ENCODE data around the gene CALCA.
A peak's percentile ranks its signal among the peaks of the same experiment; 100 is the strongest.
"Not testable (repeated sequence)": the region's sequence is repeated elsewhere in the genome, so short reads cannot be mapped to it uniquely, and the experiment has no call there.

CALCA gene, protein sequence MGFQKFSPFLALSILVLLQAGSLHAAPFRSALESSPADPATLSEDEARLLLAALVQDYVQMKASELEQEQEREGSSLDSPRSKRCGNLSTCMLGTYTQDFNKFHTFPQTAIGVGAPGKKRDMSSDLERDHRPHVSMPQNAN

DNA sequence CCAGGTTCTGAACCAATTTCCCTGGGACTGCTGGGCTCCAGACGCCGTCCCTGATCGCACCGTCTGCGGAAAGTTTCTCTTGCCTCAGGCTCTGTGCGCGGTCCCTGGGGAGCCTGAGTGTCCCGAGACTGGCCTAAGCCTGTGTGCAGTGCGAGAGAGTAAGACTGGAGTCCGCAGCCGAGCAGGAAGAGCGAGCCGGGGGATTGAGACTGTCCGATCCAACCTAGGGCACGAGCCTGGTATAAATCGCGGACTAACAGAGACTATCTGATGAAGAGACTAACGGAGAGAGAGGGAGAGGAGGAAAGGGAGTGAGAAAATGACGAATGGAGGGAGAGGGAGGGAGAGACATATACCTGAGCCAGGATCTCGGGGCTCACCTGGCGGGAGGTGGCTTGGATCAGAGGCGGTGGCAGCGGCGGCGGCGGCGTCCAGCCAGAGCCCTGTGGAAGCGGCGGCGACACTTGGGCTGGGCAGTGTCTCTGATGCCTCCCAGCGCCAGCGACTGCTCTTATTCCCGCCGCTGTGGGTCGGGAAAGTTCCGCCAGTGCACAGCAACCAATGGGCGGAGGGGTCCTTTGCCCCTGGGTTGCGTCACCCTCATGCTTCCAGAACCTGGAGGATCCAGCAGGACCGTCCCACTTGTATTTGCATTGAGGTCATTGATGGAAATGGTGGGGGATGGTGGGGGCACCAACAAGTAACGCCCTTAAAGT is at the start of gene CALCA:
Gene CALCA, minus strand, starts transcription at position 487 of the 716 bp plus-strand sequence. CDS start 1,159 bp downstream, outside the sequence.
- DNase-seq, result no peak

DNA sequence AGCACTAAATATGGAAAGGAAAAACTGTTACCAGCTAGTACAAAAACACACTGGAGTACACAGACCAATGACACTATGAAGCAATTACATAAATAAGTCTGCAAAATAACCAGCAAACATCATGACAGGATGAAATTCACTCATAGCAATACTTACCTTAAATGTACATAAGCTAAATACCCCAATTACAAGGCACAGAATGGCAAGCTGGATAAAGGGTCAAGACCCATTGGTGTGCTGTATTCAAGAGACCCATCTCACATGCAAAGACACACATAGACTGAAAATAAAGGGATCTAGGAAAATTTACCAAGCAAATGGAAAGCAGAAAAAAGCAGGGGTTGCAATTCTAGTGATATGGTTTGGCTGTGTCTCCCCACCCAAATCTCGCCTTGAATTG is 44.0 kb upstream of the CALCA start:
- no peak for DNase-seq

DNA sequence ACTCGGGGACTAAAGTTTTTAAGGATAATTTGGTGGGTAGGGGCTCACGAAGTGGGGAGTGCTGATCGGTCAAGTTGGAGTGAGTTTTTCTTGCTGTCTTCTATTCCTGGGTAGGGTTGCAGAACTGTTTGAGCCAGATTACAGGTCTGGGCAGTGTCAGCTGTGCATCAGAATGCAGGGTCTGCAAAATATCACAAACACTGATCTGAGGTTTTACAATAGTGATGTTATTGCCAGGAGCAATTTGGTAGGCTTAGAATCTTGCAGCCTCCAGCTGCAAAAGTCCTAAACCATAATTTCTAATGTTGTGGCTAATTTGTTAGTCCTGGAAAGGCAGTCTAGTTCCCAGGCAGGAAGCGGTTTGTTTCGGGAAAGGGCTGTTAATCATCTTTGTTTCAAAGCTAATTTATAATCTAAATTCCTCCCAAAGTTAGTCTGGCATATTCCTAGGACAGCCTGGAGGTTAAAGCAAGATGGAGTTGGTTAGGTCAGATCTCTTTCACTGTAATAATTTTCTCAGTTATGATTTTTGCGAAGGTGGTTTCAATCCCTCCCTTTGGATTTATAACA is 39.7 kb upstream of the CALCA start:
- no peak for DNase-seq

DNA sequence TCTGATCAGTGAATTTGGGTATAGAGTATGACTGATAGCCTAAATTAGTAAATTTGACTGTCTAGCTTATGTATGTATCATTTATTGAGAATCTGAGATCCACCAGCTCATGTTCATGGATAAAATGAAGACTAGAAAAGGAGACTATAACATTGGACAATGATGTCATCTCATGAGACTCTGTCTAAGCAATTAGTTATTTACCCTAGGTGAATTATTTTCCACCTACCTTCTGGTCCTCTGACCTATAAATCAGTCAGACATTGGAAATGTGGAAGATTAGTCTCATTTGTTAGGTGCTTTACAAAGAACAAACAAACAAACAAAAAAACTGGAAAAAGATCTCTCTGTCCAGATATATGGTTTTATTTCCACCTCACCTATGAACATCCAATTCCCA is 38.7 kb upstream of the CALCA start:
- no peak for DNase-seq

DNA sequence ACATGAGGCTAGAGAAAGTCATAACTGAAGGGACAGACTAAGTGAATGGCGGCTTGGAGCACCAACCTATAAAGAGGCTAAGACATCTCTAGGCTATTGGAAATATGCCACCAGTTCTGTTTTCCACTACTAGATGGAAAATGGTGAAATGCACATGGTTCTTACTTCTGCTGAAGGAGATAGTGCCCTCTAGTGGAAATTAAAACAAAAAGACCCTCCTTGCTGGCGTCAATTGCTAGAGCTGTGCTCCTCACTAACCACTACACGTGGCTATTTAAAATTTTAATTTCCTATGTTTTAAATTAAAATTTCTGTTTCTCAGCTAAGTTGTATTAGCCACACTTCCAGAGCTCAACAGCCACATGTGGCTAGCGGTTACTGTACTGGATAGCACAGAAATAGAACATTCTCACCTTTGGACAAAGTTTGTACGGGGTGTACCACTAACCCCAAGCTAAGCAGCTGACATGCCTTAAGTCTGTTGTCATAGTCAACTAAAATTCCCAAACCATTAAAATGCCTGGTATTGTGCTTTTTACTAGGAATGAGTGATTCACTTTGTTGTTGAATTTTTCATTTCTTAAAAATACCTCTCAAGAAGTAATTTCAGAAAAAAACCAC is 34.1 kb upstream of the CALCA start:
- DNase-seq, result peak; percentile 72 to 84

DNA sequence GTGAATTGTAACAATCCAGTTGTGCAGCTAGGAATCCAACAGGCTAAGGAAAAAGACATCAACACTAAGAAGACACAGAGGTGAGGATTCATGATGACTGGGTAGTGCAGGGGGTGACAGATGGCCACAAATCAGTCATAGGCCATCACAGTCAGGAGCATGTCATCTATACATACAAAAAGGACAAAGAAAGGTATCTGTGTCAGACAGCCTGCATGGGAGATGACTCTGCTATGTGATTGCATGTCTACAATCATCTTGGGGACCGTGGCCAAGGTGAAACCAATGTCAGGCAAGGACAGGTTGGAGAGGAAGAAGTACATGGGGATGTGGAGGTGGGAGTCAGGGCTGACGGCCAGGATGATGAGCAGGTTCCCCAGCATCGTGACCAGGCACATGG is 16.0 kb upstream of the CALCA start:
- DNase-seq, result not testable (repeated sequence)

DNA sequence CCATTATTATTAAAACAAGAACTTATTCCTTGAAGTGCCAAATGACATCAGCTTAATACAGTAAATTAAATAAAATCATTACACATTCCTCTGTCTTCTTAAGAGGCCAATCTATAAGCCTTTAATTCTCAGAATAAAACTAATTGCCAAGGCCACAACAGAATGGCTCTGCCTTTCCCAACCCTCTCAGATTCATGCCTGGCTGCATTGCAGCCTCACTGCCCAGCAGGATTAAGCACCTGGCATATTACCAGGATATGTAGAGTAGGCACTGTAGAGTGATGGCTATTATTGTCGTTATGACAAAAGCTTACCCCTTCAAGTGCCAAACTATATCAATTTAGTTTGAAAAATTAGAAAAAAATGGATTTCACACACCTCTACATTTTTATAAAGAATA is 9.4 kb upstream of the CALCA start:
- DNase-seq, result no peak

DNA sequence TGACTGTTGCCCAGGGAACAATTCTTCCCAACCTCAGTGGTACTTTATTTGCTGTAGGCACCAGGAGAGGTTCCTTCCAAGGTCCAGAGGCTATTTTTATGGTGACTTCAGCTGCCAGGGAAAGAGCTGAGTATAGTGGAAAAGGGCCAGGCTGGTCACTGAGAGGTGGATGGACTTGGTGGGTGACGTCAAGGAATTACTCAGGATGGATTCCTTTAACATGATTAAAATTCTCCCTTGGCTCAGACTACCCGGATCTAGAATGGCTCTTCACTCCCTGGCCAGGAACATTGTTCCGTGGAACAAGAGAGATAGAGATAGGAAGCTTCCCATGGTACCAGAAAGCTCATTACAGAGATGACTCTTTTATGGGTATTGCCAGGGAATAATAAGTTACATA is 8.7 kb upstream of the CALCA start:
- DNase-seq, result no peak

DNA sequence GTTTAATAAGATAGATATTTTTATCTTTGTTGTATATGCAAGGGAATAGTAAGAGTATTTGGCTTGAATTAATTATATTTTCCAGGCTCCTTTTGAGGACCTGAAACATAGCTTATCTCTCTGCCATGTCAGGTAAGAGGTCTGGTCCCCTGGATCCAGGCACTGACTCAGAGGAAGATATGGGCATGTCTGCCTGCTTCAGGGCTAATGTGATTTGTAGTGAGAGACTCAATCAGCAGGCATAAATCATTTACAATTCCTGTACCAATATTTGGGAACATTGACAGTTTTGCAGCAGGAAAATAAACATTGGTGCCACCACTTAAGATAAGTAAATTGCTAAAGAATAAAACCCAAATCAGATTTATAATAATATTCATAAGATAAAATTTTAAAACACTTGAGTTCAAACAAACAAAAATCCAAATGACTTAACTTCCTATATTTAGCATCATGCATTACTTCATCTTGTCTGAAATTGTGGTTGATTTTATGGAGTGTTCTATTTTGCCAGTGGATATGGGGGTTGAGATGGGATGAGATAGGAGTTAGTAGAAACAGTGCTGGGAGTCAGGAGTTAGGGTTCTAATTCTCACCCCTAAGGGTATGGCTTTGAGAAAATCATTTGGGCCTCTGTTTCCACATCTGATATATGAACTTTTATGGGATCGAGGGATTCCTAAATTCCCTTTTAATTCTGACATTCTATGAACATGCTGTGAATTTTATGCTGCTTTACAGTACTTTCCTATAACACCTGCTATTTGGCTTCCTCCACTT is 5.1 kb upstream of the CALCA start:
- no peak for DNase-seq

DNA sequence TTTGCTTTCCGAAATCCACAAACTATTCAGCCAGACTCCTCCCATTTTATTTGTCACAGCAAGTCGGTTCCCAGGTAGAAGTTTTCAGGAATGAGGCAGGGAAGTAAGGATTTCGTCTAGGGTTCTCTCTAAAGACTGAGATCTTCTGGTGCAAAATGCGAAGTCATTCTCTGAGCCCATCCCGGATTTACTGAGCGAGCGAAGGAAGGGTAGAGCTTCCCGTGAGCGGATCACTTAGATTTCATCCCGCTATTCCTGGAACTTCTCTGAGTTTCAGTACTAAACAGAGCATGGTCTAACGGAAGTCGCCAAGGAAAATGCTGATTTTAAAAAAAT is 3.1 kb upstream of the CALCA start:
- DNase-seq, result no peak

DNA sequence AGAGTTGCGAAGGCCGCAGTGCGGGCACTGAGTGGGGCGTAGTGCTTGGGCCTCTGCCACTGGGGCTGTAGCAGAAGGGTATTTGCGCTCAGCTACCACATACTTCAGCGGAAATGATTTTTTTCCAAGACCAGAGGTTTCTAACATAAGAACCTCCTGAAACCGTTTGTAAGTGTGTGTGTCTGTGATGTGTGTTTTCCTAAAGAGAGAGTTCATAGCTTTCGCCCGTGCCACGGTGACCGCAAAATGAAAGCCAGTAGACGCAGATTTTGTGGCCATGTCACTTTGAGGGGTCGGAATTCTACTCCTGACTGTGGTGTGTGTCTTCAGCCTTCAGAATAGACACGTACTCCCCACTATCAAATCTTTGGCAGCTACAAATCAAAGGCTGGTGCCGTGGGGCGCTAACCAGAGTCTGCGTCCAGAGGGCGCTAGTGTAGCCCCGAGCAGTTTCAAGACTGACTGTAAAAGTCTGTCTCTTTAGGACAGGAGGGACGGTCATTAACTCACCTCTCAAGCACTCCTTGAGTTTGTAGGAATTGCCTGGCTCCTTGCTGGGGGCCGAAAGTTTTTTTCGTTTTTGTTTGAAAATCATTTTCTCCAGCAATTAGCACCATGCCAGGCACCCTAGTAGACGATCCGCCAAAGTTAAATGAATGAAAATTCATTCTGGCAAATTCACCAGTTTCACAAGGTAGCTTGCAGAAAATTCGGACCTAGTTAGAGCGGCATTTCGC is 2.5 kb upstream of the CALCA start:
- DNase-seq, result no peak

DNA sequence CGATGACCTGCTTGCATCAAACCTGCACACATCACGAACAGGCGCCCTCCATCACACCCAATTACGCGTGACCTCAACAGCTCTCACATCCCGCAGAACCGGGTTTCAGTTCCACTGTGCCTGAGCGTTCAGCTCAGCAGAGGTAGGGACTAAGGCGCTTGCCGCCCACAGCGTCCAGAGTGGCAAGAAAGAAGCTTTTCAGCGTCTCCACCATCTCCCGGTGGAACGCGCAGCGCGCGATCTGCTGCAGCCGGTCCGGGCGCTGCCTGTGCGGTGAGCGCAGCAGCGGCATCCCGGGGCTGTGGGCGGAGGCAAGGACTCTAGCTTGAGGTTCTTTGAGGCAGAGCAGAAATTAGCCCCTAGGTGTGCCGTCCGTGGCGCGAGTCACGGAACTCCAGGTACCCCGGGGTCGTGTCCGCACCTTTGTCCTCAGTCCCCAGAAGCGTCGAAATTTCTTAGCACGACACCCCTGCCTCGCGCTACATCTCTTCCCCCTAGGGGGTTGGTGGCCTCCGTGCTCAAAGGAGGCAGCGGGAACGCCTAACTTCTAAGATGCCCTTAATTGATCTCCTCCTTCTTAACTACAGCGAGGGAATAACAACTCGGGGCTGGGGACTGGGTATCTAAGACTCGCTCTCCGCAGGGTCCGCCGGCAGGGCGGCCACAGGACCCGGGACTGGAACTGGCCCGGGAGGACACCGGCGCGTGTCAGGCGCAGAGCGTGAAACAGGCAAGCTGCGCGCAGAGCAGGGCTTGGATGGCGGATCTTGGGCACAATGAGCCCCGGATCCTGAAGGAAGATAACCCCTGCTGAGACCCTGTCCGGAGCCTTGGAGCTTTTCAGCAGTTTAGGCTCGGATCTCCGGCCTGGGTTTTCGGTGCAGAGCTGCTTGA is 1.7 kb upstream of the CALCA start:
- no peak for DNase-seq

DNA sequence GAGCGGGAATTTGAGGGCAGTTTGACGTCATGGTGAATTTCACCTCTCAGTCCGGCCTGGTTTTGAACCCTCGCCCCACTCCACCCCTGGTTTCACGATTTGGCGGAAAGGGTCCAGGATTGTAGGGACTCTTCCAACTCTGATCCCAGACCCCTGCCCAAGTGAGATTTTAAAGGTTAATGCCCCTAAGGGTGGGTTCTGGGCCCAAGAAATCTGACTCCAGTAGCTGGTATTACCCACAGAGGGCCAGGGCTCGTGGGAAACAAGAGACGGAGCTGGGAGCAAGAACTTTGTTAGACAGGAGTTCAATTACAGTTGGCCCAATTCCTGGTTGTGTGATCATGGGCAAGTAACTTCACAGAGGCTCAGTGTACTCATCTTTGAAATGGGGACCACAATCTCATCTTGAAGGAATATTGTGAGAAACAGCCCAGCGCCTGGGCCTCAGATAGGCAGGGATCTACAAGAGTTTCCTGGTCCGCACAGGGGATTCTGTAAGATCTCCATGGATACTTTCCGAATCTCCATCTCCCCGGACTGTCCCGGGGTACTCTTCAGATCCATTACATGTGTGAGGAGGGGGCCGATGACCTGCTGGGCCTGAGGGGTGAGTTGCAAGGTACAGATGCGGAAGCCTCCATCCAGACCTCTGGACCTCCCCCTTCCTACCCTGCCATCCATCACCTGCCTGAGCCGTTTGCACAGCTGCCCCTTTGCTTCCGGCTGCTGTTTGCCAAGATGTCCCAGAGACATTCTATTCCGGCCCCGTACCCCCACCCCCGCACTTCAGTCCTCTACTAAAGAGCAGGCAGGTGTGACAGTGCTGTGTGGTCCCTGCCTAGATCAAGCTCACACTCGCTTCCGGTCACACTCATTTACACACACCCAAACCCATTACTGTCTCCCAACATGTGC is 687 bp upstream of the CALCA start:
- no peak for DNase-seq

DNA sequence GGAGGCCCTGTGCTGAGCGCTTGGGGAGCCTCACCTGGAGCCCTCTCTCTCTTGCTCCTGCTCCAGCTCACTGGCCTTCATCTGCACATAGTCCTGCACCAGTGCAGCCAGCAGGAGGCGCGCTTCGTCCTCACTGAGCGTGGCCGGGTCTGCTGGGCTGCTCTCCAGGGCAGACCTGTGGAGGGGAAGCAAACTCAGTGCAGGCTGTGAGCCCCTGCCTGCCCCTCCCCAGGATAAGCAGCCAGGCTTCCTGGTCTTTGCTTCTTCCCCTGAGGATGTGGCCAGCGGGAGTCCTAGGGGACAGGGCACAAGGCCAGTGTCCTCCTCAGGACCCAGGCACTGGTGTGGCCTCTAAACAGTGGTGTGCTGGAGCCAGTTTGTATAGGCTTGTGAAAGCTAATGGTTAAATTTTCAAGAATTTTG is 2.2 kb downstream of the CALCA start:
- DNase-seq, result peak in 1 of 2 experiments; percentile 20

DNA sequence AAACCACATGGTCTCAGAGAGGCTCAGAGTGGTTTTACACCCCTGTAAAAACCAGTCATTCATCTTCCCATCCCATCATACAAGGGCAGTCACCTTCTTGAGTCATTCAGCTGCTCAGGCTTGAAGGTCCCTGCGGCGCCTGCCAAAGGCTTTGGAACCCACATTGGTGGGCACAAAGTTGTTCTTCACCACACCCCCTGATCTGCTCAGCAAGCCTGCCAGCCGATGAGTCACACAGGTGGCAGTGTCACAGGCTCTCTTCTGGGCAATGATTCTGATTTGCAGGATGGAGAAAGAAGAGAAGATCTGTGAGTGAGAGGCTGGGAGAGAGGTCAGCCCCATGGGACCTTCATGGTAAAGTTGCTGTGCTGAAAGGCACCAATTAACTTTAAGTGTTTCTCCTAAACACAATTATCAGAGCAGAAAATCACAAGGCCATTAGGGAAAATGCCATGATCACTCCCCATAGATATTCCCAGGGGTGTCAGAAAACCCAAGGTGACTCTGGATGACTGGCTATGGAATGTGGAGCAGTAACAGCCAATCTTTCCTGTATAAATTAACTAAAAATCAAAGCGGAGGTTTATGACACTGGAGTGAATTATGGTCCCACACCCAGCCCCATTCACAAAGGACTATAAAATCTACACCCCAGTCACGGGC is 4.4 kb downstream of the CALCA start:
- DNase-seq, result no peak

DNA sequence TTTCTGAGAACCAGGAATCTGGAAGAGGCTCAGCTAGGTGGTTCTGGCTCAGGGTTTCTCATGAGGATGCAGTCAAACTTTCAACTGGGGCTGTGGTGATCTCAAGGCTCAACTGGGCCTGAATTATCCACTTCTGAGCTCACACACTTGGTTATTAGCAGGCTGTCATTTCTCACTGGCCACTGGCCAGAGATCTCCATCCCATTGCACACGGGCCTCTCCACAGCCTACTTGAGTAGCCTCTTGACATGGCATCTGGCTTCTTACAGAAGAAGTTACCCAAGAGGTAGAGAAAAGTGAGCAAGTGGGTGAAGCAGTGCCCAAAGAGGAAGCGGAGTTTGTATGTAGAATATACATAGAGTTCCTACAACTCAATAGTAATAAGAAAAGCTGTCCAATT is 16.0 kb downstream of the CALCA start:
- DNase-seq, result no peak

DNA sequence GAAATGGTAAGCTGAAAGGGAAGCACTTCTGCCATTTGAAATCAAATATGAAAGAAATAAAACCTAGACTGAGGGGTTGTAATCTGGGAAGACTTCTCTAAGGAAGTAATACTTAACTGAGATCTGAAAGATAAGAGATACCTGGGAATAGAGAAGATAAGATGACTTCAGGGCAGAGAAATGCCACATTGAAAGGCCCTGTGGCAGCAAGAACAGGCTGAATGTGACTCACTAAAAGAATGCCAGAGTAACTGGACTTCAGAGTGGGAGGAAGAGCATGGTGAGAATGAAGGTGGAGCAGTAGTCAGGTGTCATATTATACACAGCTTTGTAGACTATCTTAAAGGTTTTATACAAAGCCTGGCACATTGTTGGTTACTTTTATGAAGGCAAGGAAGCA is 17.6 kb downstream of the CALCA start:
- DNase-seq, result no peak

DNA sequence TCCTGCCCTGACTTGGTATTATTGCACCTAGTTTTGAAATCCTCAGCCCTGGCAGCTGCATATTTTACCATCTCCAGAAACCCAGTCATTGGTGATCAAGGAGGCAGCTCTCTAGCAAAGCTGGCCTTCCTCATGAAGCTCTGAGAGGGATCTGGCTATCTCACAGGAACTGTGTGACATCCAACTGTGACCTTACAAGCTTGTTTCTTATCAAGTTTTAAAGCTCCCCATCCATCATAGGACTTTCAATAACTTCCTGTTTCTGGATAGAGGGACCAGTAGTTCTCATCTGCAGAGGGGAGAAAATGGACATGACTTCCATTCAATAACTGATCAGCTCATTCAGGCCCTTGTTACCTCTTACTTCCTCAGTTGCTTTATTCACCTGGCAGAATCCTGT is 18.2 kb downstream of the CALCA start:
- no peak for DNase-seq

DNA sequence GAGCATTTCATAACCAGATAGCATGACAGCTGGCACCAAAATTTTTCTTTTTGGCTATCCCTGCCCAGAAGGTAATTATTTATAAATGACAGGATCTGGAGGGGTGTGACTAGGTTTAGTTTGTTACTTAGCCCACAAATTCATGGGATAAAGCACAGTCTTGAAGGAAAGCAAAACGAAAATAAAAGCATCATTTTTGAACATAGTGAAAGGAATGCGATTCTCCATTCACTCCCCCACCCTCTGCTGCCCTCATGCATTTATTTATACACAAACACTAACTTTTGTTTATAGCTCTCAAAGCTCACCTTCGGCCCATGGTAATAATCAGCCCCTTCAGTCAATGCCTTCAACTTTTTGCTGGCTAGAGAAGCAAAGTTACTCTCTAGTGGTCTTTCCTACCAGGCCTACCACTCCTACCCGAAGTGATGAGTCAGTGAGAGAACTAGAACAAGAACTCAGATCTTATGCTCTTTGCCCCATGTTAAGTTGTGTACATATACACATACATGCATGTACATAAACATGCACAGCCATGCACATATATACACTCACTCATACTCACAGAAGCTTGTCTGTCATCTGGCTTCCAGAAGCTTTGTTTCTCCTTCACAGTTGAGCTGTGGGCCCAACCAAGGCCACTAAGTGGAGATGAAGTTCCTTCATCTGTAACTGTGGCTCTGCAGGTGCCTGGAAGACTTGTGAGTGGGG is 22.6 kb downstream of the CALCA start:
- DNase-seq, result no peak
